Medulla oblongata (tissue), 1 donor: Measurements from ENCODE around the gene TRAM2.

ENCODE experiments used
- DNase-seq: peaks from one replicate; pipeline ENCODE4 v3.0.0-alpha.2; 2015; ENCODE audit errors: extremely low spot score

TRAM2 gene

GRCh38 chr6:52529311-52529710, 47.5 kb downstream of the TRAM2 start:
- no peak for DNase-seq

- DNase-seq = no peak
These were observed 49.4 kb downstream of the TRAM2 start for GRCh38 chr6:52527436-52527835.

GRCh38 chr6:52526634-52527033, 50.2 kb downstream of the TRAM2 start:
- DNase-seq = no peak

- DNase-seq = no peak
These were observed 51.9 kb downstream of the TRAM2 start for GRCh38 chr6:52524918-52525317.

GRCh38 chr6:52523378-52524142, 53.3 kb downstream of the TRAM2 start:
- DNase-seq = no peak

- DNase-seq = no peak
These were observed 54.2 kb downstream of the TRAM2 start for GRCh38 chr6:52522655-52523054.

GRCh38 chr6:52522151-52522626, 54.7 kb downstream of the TRAM2 start:
- no peak for DNase-seq

- DNase-seq = no peak
These were observed 57.2 kb downstream of the TRAM2 start for GRCh38 chr6:52519618-52520017.

GRCh38 chr6:52518279-52518945, 58.4 kb downstream of the TRAM2 start:
- no peak for DNase-seq

GRCh38 chr6:52517502-52518278, 59.2 kb downstream of the TRAM2 start:
- DNase-seq = peak; percentile 84

GRCh38 chr6:52516943-52517342, 59.9 kb downstream of the TRAM2 start:
- DNase-seq = no peak

GRCh38 chr6:52516269-52516668, 60.6 kb downstream of the TRAM2 start:
- no peak for DNase-seq

- DNase-seq = no peak
These were observed 61.5 kb downstream of the TRAM2 start for GRCh38 chr6:52515219-52515960.

- DNase-seq = no peak
These were observed 62.3 kb downstream of the TRAM2 start for GRCh38 chr6:52514514-52514913.

GRCh38 chr6:52513896-52514295, 63.0 kb downstream of the TRAM2 start:
- no peak for DNase-seq

GRCh38 chr6:52513464-52513863, 63.4 kb downstream of the TRAM2 start:
- DNase-seq = no peak

GRCh38 chr6:52512199-52512598, 64.7 kb downstream of the TRAM2 start:
- DNase-seq = peak; percentile 51

GRCh38 chr6:52511572-52512151, 65.2 kb downstream of the TRAM2 start:
- DNase-seq = no peak

GRCh38 chr6:52511163-52511562, 65.7 kb downstream of the TRAM2 start:
- no peak for DNase-seq

GRCh38 chr6:52510213-52510562, 66.7 kb downstream of the TRAM2 start:
- DNase-seq = no peak
